HG02973 (cell line): ENCODE results near the gene PRR3.

ENCODE experiments used
- ATAC-seq: cut with Tn5 transposase; IDR thresholded peaks from one replicate; pipeline ENCODE4 v1.9.1; 2021; ENCODE audit warnings: moderate library complexity; ENCODE audit not compliant: unreplicated experiment

Gene PRR3

GRCh38 chr6:30611150-30611855, 54.2 kb downstream of the PRR3 start:
- ATAC-seq, result no peak

DNA sequence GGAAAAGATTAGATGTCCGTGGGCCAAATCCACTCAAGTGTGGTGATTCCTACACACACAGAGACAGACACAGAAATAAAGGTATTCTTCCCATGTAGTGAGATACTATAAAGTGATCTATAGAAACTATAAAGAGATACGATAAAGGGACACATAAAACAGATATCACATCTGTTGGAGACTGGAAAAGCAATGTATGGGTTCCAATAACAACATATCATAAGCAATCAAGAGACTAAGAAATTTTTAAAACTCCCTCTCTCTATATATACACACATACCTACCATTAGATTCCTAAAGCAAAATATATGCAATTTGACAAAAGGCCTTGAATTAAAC, 54.7 kb downstream of the PRR3 start:
- no peak for ATAC-seq

GRCh38 chr6:30612213-30612612, 55.1 kb downstream of the PRR3 start:
- ATAC-seq, result no peak

- no peak for ATAC-seq
These were observed 55.7 kb downstream of the PRR3 start for GRCh38 chr6:30612687-30613248.
